TTC549 (cell line): ENCODE results near the gene SLC6A8.
"Not testable (repeated sequence)": the region's sequence is repeated elsewhere in the genome, so short reads cannot be mapped to it uniquely, and the experiment has no call there.

Source experiments
- FAIRE-seq: peaks from 2 replicates; lab custom pipeline; 2012; peaks lifted over from hg19 to GRCh38; lab: Jason Lieb, UNC

The SLC6A8 gene

GRCh38 chrX:153672531-153673427, 14.9 kb upstream of the SLC6A8 start:
- FAIRE-seq = no peak

- FAIRE-seq = no peak
Measured at GRCh38 chrX:153673428-153674218, 14.1 kb upstream of the SLC6A8 start, which contains the start of gene PNCK. Gene PNCK, minus strand, starts transcription at chrX:153673813. Its CDS starts 737 bp downstream, at chrX:153673076.

GRCh38 chrX:153674219-153674851, 13.4 kb upstream of the SLC6A8 start:
- FAIRE-seq = no peak

- no peak for FAIRE-seq
Measured at GRCh38 chrX:153681175-153681574, 6.6 kb upstream of the SLC6A8 start.

GRCh38 chrX:153683486-153683885, 4.2 kb upstream of the SLC6A8 start:
- not testable (repeated sequence) for FAIRE-seq

GRCh38 chrX:153684467-153685155, 3.1 kb upstream of the SLC6A8 start:
- no peak for FAIRE-seq

- no peak for FAIRE-seq
Measured at GRCh38 chrX:153685156-153685536, 2.6 kb upstream of the SLC6A8 start.

- no peak for FAIRE-seq
Measured at GRCh38 chrX:153685751-153686696, 1.7 kb upstream of the SLC6A8 start.

- FAIRE-seq = no peak
Measured at GRCh38 chrX:153686711-153687110, 1.0 kb upstream of the SLC6A8 start.

GRCh38 chrX:153688071-153688470, 345 bp downstream of the SLC6A8 start:
- no peak for FAIRE-seq

- FAIRE-seq = no peak
Measured at GRCh38 chrX:153688506-153688905, 780 bp downstream of the SLC6A8 start.

GRCh38 chrX:153688911-153689590, 1.3 kb downstream of the SLC6A8 start:
- no peak for FAIRE-seq

GRCh38 chrX:153689654-153690465, 2.1 kb downstream of the SLC6A8 start:
- no peak for FAIRE-seq

GRCh38 chrX:153690466-153690865, 2.7 kb downstream of the SLC6A8 start:
- FAIRE-seq = no peak

GRCh38 chrX:153691032-153691827, 3.5 kb downstream of the SLC6A8 start:
- FAIRE-seq = not testable (repeated sequence)

GRCh38 chrX:153692003-153692402, 4.3 kb downstream of the SLC6A8 start:
- no peak for FAIRE-seq

- no peak for FAIRE-seq
Measured at GRCh38 chrX:153692611-153693156, 5.0 kb downstream of the SLC6A8 start.
